Activated naive CD4-positive, alpha-beta T cell treated with anti-CD3 and anti-CD28 coated beads, Interleukin-2, amount 50 U/mL, for 72 hours (primary cell): ENCODE data around the gene PLEKHG3. TPM values are rescaled to one million over a fixed set of nuclear protein-coding genes. Genes with fewer than 3 reads are reported as not detected.

Experiments used
- ATAC-seq, 2 donors: fragments of 150-1000 bp; cut with Tn5 transposase; 2 replicates each; pipeline ENCODE4 v1.10.0; 2021; ENCODE audit warnings: mild to moderate bottlenecking in 2 of 2, moderate library complexity in 2 of 2
- DNase-seq, 2 donors: peaks; one replicate each; pipeline ENCODE4 v3.0.0; 2021 to 2022; ENCODE audit warnings: low spot score in 2 of 2
- H3K27ac Mint-ChIP-seq, 2 donors: one replicate each; pipeline ENCODE4 v1.8.0; 2022; ENCODE audit warnings: mild to moderate bottlenecking in 2 of 2, mixed read lengths in 2 of 2
- H3K36me3 Mint-ChIP-seq, 2 donors: one replicate each; pipeline ENCODE4 v1.8.0; 2022; ENCODE audit warnings: mixed read lengths in 2 of 2
- H3K9me3 Mint-ChIP-seq, 2 donors: one replicate each; pipeline ENCODE4 v1.8.0; 2022; ENCODE audit warnings: mixed read lengths in 2 of 2
- total RNA-seq, 2 donors: library from RNA; stranded (reverse); gene quantifications; one replicate each; pipeline ENCODE4 v1.2.3, GENCODE V29; 2022

PLEKHG3 gene
- total RNA-seq, 2 donors from 2014 or later: 0.66 to 1.1 TPM

DNA sequence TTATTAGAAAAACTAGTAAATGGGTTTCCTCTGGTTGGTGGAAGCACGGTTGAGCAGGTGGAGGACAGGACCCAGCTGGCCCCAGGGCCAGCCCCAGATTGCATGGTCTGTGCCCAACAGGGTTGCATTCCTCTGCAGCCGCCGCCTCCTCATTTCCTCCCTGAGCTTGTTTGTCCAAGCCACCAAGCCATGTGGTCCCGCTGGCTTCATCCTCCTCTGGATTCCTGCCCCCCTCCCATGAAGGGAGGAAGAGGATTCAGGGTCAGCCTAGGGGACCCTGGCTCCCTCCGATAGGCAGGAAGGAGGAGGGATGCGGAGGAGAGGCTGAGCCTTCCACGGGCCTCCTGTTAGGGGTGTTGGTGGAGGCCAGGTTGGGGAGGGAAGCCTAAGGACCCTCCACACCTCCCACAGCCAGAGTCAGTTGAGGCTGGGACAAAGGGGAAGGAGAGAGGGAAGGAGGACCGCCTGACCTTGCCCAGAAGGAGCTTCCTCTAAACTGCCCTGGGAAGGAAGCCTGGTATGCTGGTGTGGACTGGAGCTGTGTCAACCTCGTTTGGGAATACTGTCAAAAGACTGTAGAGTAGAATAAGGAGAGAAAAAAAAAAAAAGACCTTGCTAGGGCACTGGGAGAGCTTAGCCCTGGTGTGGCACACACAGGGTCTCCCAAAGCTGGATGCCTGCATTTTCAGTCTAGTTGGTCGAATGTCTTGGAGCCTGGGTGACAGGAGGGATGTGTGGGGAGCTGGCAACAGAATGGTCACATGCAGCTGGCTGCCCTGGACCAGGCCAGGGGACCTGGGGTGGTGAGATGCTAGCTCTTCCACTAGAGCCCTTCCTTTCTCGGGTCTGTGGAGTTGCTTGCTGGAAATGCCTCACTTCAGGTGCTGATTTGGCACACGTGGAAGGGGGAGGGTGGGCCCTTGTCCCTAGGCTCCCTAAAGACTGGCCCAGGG lies 42.4 kb downstream of the PLEKHG3 start:
- DNase-seq (no peak), ATAC-seq (no peak)
- peak overlapping the region in 1 of 2 donors; percentile 58 for H3K27ac Mint-ChIP-seq
- no peaks in the 10 kb centered on the region for H3K9me3 Mint-ChIP-seq
- no peaks in the 10 kb centered on the region for H3K36me3 Mint-ChIP-seq

DNA sequence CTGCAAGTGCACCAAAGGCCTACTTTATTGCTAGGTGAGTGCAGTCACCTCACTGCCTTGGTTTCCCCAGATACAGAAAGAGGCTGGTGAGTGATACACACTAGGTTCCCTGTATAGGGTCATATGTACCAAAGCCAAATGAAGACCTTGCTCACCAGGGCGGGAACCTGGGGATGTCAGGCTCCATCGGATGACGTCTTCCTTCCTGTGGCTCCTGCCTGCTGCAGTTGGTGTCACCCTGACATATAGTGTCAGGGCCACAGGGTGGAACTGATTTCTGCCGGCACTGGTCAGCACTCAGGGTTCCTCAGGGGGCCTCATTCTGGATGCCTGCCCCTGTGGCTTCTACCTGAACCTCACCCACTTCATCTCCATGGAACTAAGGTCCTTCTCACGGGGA lies 43.1 kb downstream of the PLEKHG3 start:
- Mint-ChIP-seq H3K36me3 (no peaks in the 10 kb centered on the region), H3K9me3 (no peaks in the 10 kb centered on the region), H3K27ac (no peak overlapping the region)
- DNase-seq (no peak), ATAC-seq (no peak)

DNA sequence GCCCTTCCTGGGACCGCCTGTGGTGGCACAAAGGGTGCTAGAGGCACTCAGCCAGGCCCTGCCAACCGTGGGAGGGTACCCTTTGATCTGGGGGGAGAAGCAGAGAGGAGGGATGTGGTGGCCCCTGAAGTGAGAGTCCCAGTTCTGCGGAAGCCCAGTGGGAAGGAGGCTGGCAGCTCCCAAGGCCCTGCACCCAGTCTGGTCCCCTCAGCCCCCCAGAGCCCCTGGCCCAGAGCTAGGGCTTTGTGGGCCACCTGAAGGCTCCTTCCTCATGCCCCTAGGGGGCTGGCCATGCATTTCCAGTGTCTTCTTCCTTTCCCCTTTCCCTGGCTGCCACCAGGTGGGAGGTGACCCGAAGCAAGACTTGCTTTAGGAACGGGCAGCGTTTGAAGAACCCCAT lies 44.3 kb downstream of the PLEKHG3 start:
- Mint-ChIP-seq H3K27ac (no peak overlapping the region), H3K9me3 (no peaks in the 10 kb centered on the region), H3K36me3 (no peaks in the 10 kb centered on the region)
- DNase-seq (no peak), ATAC-seq (no peak)

DNA sequence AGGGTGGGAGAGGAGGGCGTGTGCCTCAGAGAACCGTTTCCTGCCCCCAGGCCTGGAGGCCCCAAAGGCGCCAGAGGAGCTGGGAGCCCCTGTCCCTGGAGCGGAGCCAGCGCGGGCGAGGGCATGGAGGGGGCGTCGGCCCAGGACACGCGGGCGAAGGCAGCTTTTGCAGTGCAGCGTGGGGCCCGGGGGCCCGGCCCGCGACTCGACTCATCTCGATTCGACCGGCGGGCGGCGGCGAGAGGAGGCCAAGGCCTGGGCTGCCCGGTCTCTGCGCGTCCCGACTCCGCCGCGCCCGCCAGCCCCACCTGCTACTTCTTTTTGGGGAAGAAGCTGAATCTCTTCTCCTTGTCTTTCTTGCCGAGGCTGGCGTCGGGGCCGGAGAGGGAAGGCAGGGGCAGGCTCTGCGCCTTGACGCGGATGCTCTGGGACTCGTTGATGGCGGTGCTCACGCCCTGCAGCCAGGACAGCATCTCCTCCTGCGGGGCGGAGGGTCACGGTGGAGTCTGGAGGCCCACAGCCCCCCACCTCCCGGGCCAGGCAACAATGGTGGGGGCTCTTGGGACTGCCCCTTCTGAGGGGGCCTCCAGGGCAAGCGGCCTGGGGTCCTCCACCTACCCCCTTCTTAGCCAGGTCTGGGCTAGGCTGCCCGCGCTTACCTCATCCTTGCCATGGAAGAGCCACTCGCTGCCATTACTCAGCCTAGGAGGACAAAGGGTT lies 44.9 kb downstream of the PLEKHG3 start:
- Mint-ChIP-seq H3K9me3 (no peaks in the 10 kb centered on the region), H3K36me3 (no peaks in the 10 kb centered on the region), H3K27ac (no peak overlapping the region)
- DNase-seq (no peak), ATAC-seq (no peak)

DNA sequence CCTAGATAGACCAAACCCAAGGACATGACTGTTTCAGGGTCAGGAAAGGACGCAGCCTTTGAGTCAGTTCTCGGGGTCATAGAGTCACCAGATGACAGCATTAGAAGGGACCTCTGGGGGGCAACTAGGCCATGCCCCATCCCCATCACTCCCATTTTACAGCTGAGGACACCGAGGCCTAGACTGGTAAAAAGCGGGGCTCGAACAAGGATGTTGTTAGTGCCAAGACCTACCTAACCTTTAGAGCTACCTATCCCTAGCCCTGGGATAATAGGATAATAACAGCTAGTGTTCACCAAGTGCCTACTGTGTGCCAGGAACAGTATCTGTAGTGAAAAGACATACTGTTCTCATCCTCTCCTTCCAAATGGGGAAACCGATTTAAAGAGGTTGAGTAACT lies 48.7 kb downstream of the PLEKHG3 start:
- no peak for ATAC-seq
- DNase-seq: no peak
- Mint-ChIP-seq H3K27ac (no peak overlapping the region), H3K36me3 (no peaks in the 10 kb centered on the region), H3K9me3 (no peaks in the 10 kb centered on the region)

DNA sequence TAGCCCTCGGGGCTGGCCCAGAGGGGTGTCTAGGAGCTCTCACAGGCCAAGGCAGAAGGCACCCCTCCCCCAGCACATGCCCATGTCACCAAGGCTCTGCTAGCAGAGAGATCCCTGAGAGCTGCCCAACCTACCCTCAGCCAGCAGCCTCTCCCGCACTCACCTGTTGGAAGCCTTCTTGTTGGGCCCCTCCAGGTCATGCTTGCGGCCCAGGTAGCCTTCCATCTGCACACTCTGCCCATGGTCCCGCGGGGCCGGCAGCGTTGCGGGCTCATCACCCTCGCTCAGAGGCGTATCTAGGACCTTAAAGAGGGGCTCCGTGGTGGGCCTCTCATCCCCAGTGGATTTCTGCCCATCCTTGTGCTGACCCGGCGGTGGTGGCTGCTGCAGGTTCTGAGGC lies 49.1 kb downstream of the PLEKHG3 start:
- ATAC-seq: no peak
- DNase-seq: no peak
- Mint-ChIP-seq H3K27ac (no peak overlapping the region), H3K36me3 (no peaks in the 10 kb centered on the region), H3K9me3 (no peaks in the 10 kb centered on the region)

DNA sequence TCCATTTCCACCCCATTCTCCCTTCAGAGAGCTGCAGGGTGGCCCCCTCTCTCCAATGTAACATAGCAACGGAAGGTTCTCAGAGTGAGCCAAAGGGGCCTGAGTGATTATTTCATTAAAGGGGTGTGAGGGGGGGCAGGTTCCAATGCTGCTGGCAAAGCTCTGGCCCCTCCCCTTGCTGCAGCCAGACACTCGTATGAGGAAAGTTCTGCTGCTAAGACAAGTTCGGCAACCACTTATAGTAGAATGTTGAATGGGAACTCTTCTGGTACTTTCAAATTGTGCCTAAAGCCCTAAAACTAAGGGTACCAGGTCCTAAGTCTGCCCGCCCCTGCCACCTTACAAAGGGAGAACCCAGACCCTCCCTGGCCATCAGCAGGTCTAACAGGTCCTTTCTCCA lies 49.8 kb downstream of the PLEKHG3 start:
- no peak for DNase-seq
- Mint-ChIP-seq H3K9me3 (no peaks in the 10 kb centered on the region), H3K36me3 (no peaks in the 10 kb centered on the region), H3K27ac (no peak overlapping the region)
- ATAC-seq: no peak

DNA sequence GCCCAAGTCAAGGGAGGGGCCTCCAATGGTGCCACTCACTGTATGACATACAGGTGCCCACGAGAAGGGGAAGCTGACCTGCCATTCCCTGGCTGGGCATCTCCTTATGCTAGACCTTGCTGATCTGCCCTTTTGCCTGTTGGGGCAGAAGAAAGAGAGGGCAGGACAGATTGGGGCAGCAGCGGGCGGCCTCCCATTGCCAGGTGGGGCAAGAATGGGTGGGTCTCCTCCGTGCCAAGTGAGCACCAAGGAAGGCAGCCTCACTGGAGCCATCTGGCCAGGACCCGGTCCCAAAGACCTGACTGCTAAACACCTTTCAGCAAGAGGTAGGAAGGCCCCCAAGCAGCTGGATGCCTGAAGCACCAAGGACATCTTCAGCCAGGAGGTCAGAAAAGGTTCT lies 50.5 kb downstream of the PLEKHG3 start:
- Mint-ChIP-seq H3K9me3 (no peaks in the 10 kb centered on the region), H3K36me3 (no peaks in the 10 kb centered on the region), H3K27ac (peak overlapping the region in 1 of 2 donors; percentile 67)
- no peak for DNase-seq
- ATAC-seq: no peak

DNA sequence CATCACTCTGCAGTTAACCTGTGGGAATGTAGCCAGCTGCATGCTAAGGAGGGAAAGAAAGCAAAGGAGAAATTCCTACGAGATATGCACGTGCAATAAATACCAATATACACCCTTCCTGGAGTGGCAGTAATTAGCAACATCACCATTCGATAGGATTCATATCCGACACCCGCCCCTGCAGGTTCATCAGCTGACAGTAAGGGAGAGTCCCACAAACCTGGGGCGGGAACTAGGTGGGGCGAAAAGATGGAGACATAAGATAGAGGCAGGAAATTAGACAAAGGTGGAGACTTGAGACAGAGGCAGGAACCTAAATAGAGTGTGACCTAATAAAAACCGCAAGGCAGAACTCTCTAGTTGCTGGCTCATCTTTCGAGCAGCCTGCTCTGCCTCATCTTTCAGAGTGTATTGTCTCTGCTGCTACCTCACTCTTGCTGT lies 51.6 kb downstream of the PLEKHG3 start:
- ATAC-seq (peak; percentile 58 to 74), DNase-seq (no peak)
- no peaks in the 10 kb centered on the region for H3K9me3 Mint-ChIP-seq
- H3K36me3 Mint-ChIP-seq: no peaks in the 10 kb centered on the region
- peak overlapping the region in 1 of 2 donors; percentile 50 for H3K27ac Mint-ChIP-seq

DNA sequence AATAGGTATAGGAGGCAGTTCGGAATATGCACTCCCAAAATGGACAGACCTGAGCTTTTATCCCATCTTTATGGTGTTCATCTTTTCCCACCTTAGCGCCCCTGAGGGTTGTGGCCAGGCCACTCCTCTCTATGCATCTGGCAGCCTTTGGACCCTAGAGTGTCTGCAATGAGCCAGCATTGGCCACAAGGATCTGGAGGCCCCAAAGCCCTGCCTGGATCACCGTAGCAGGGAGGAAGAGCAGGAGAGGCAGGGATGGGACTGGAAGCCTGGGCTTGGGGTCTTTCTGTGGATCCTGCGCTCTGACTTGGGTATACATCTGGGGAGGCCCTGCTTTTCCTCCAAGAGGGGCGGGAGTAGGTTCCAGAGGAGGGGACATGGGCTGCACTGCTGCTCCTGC lies 52.5 kb downstream of the PLEKHG3 start:
- DNase-seq (no peak), ATAC-seq (no peak)
- H3K27ac Mint-ChIP-seq: no peak overlapping the region

DNA sequence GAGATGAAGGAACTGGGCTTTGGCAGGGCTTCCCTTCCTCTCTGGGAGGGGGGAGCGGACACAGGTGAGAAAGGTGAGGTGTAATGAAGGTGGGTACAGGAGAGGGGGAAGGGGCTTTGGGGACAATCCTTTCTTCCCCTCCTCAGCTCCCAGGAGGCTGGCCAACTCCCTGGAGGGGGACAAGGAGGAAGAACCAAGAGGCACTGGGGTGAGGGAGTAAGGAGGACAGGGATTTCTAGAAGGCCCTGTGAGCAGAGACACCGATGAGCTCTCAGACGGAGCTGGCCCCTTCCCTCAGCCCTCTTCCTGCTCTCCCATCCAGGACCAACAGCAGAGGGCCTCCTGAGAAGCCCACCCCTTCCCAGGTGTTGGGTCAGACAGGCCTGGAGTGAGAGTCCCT lies 53.4 kb downstream of the PLEKHG3 start:
- DNase-seq (no peak), ATAC-seq (no peak)
- peak overlapping the region in 1 of 2 donors; percentile 76 for H3K27ac Mint-ChIP-seq
- H3K9me3 Mint-ChIP-seq: no peaks in the 10 kb centered on the region
- H3K36me3 Mint-ChIP-seq: no peaks in the 10 kb centered on the region

More for the DNA sequence above, 52.5 kb downstream of the PLEKHG3 start:
- H3K9me3 Mint-ChIP-seq: no peaks in the 10 kb centered on the region
- H3K36me3 Mint-ChIP-seq: no peaks in the 10 kb centered on the region

DNA sequence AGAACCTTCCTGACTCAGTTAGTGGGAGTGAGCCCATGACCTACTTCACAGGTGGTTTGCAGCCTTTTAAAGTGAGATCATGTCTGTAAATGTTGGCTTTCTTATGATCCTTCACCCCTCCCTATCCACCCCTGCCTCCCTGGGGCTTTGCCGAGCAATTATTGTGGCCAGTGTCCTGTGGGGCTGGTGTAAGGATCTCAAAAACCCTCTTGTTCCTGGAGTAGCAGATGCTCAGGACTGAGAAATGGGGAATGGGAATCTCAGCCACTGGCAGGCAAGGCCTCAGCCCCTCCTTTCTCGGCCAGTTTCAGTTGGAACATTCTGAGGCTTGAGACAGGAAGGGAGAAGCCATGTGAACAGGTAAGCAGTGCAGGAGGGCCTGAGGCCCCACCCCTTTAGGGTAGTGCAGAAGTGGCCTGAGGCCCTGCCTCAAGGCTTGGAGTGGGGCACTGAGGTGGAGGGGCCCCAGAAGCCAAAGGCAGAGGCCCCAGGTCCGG lies 53.8 kb downstream of the PLEKHG3 start:
- no peaks in the 10 kb centered on the region for H3K36me3 Mint-ChIP-seq
- no peaks in the 10 kb centered on the region for H3K9me3 Mint-ChIP-seq
- DNase-seq (no peak), ATAC-seq (no peak)
- no peak overlapping the region for H3K27ac Mint-ChIP-seq

DNA sequence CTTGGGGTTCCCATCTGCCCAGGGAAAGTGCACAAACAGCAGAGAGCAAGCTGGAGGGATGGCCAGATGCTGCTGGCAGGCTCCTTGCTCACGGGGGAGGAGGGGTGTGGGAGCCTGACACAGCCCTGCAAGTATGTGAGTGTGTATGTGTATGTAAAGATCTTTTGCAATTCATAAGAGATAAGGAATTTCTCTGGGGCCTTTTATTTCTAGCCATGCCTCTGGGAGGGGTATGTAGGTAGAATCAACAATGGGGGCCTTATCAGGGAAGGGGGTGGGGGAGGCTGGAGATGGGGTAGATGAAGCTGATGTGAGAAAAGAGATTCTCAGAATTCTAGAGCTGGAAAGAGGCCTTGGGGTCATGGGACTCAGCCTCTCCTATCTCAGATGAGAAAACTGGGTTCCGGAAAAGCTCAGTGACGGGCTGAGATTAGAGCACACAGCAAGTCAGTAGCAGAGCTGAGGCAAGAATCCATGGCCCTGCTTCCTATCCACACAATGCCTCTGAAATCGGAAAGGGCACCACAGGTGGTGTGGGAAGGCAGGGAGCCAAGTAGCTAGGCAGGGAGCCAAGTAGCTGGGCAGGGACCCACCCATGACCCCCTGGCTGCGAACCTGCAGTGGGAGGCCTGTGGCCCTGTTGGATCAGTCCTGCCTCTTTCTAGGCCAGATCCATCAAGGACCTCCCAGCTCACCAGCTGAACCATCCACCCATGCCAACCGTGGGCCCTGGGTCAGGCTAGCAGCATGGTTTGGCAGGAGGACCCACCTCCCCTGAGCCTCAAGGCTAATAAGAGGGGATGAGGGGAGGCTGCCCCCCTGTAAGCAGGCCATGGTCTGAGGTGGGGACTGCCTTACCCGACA lies 54.7 kb downstream of the PLEKHG3 start:
- Mint-ChIP-seq H3K36me3 (no peaks in the 10 kb centered on the region), H3K27ac (no peak overlapping the region), H3K9me3 (no peaks in the 10 kb centered on the region)
- DNase-seq (no peak), ATAC-seq (no peak)

DNA sequence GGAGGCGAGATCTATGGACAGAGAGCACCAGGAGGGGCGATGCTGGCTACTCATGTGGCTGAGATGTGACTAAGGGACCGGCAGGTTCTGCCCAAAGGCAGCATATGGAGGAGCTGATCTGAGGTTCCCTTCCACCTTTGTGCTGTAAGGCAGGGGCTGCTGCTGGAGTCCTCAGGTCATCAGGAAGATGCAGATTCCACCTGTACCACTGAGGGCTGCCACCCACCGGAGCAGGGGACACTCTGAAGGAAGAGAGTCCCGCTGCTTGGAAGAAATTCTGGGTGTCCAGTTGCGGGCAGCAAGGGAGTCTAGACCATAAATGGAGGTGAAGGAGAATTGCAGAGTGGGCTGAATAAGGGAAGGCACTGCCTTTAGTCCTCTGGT lies 55.3 kb downstream of the PLEKHG3 start:
- Mint-ChIP-seq H3K36me3 (no peaks in the 10 kb centered on the region), H3K9me3 (no peaks in the 10 kb centered on the region), H3K27ac (no peak overlapping the region)
- ATAC-seq: no peak
- DNase-seq: no peak

DNA sequence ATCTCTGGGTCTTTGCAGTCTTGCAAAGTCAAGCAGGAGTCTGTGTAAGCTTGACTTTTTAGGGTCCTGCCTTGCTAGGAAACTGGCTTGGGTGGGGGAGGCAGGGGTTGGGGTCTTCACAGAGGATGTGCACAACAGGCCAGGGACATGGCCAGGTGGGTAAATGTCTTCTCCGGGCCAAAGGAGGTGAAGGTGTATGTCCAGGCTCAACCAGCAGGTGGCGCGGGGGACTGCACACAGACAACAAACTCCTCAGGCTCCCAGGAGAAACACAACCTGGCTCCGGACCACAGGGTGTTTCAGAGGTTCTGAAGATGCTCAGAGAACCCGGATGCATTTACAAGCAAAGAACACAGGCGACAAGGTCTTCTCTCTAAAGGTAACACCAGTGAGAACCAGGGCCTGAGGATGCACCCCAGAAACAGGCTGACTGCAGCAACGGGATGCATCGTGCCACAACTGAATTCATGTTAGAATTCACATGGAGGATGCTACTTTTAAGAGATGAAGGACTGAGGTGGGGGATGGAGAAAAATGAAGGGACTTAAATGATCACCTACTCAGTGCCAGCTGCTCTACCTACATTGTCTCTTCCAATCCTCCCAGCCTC lies 56.0 kb downstream of the PLEKHG3 start:
- Mint-ChIP-seq H3K27ac (no peak overlapping the region), H3K9me3 (no peaks in the 10 kb centered on the region), H3K36me3 (no peaks in the 10 kb centered on the region)
- DNase-seq (peak in 1 of 2 donors; percentile 75), ATAC-seq (peak in 1 of 2 donors; percentile 39)

DNA sequence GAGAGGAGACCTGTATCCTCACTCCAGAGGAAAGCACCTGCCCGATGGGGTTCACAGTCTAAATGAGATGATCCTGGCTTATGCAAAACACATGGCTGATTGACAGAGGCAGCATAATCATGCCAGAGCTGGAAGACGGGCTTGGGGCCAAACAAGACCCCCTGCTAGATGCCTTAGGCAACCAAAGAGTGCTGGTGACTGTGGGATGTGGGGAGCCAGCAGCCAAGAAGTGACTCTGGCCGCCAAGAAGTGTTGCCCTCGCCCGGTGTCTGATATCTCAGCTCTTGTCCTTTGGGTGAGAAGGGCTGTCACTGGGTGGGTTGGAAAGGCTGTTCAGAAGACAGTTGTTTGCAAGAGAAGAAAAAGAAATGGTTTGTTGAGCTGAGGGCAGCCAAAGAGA lies 56.7 kb downstream of the PLEKHG3 start:
- ATAC-seq (no peak), DNase-seq (no peak)
- no peaks in the 10 kb centered on the region for H3K9me3 Mint-ChIP-seq
- no peaks in the 10 kb centered on the region for H3K36me3 Mint-ChIP-seq
- no peak overlapping the region for H3K27ac Mint-ChIP-seq
